Measurements from ENCODE around the gene DHTKD1.

- TF ChIP-seq PRDM4 (tag by site-specific recombination; IDR thresholded peaks at IDR 0.05) (no peak), CTCF (tag by site-specific recombination; IDR thresholded peaks at IDR 0.05) (no peak), GLI4 (tag by site-specific recombination; IDR thresholded peaks at IDR 0.05) (no peak), TCF7L2 (IDR thresholded peaks at IDR 0.05; ENCODE audit: borderline replicate concordance, low read depth, low read length) (no peak), ZNF530 (tag by site-specific recombination; IDR thresholded peaks at IDR 0.05; ENCODE audit: low read depth) (no peak), ZBTB8A (tag by site-specific recombination; IDR thresholded peaks at IDR 0.05) (no peak), GLIS1 (tag by site-specific recombination; IDR thresholded peaks at IDR 0.05) (no peak)
Observed at GRCh38 chr10:12081879-12082557, 13.3 kb downstream of the DHTKD1 start.
